Kidney glomerular epithelial cell (primary cell): ENCODE results near the gene GAS7.
"Not testable (repeated sequence)": the region's sequence is repeated elsewhere in the genome, so short reads cannot be mapped to it uniquely, and the experiment has no call there.

Experiments used
- DNase-seq: peaks from one replicate; lab custom pipeline; 2025; lab: John Stamatoyannopoulos, UW

GAS7 gene

GRCh38 chr17:10021272-10021984 lies 177.0 kb downstream of the GAS7 start:
- no peak for DNase-seq

DNA sequence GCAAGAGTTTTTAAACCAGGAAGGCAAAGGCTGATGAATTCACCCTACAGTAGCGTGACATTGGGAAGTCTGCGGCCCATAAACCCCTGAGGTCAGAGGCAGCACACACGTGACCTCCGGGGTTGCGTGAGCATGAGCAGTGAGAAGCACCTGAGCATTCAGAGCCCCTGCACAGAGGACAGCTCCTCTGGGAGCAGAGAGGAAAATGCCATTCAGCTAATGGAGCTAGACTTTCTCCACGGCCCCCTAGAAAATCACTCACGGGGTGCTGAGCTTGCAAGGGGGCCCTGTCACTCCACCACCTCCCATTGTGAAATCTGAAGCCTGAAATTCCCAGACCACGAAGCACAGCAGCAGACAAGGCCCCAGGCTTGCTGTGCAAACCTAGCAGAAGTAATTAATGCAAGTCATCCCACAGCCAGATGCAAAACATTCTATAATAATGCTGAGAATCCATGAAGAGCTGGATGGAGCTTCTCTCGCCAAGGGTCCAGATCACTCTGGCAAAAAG lies 178.4 kb downstream of the GAS7 start:
- no peak for DNase-seq

GRCh38 chr17:10018461-10018891 lies 179.9 kb downstream of the GAS7 start:
- DNase-seq = no peak

DNA sequence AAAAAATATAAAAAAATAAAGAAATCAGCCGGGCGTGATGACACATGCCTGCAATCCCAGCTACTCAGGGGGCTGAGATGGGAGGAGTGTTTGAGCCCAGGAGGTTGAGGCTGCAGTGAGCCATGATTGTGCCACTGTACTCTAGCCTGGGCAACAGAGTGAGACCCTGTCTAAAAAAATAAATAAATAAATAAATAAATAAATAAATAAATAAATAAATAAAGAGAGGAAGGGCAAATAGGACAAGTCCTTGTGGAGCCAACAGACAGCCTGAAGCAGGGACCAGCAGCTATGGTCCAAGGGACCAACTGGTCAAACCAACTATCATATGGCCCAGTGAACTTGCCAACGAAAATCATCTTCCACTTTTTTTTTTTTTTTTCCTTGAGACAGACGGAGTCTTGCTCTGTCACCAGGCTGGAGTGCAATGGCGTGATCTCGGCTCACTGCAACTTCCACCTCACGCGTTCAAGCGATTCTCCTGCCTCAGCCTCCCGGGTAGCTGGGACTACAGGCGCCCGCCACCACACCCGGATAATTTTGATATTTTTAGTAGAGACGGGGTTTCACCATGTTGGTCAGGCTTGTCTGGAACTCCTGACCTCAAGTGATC lies 181.3 kb downstream of the GAS7 start:
- not testable (repeated sequence) for DNase-seq

GRCh38 chr17:10013365-10014112 lies 184.9 kb downstream of the GAS7 start:
- no peak for DNase-seq

GRCh38 chr17:10010752-10011151 lies 187.7 kb downstream of the GAS7 start:
- no peak for DNase-seq

DNA sequence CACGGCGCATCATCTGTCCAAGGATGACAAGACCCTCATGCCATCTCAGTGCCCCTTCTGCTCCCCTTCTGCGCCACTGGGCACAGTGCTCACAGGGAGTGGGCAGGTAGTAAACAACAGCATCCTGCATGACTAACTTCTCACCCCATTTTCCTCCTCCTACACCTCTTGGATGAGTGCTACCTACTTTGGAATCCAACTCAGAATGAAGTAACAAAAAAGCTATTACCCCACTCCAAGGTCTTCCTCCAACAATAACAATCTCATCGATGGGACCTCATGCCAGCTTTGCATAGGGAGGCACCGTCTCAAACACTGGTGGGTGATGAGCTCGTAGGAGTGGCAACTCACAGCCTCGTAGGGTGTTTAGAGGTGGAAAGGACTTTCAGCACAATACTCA lies 194.7 kb downstream of the GAS7 start:
- no peak for DNase-seq

GRCh38 chr17:10002567-10003360 lies 195.6 kb downstream of the GAS7 start:
- not testable (repeated sequence) for DNase-seq

- no peak for DNase-seq
Observed at GRCh38 chr17:10001306-10001873, 197.0 kb downstream of the GAS7 start.

DNA sequence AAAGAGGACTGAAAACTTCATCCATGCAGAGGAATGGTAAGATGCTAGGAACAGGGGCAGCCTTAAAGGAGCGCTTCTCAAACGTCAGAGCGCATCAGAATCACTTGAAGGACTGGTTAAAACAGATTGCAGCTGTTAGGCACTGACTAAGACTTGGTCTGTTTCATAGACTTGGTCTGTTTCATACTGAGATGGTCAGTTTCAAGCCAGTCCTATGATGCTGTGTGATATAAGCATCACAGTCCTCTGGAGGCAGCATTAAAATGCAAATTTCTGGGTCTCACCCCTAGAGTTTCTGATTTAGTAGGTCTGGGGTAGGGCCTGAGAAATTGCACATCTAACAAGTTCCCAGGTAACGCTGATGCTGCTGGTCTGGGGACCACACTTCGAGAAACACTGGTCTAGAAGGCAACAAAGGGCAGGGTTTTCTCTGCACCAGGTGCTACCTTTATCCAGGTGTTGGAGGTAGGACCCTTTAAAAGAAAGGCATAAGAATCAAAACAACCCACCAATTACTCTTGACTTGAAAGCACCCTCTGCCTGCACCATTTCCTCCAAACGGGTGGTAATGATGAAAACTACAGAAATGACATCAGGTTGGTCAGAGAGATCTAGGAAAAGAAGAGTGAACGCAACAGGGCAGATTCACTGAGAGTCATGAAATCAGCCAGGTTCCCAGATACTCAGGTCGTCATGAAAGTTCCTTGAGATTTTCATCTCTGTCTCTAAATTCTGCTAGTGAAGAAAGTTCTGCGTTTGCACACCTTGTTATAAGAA lies 198.3 kb downstream of the GAS7 start:
- no peak for DNase-seq

- DNase-seq = no peak
Observed at GRCh38 chr17:9998060-9998459, 200.3 kb downstream of the GAS7 start.

GRCh38 chr17:9994761-9995160 lies 203.6 kb downstream of the GAS7 start:
- no peak for DNase-seq

GRCh38 chr17:9991796-9992195 lies 206.6 kb downstream of the GAS7 start:
- no peak for DNase-seq

DNA sequence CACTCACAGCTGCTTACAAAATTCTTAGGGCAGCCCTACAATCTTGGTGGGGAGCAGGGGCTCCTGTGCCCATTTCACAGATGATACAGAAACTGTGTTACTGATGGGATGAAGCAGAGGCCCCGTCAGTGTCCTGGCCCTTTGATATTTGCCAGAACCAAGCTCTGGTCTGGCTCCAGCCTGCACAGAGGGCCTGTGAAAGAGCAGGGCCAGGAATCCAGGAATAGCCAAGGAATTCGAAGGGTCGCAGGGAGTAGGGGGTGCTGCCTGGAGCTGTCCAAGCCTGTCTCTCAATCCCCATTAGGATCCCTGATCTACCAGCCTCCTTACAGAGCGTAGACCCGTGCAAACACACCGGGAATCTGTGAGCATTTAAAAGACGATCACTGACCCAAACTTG lies 207.1 kb downstream of the GAS7 start:
- no peak for DNase-seq

- DNase-seq = no peak
Observed at GRCh38 chr17:9987779-9988585, 210.4 kb downstream of the GAS7 start.

DNA sequence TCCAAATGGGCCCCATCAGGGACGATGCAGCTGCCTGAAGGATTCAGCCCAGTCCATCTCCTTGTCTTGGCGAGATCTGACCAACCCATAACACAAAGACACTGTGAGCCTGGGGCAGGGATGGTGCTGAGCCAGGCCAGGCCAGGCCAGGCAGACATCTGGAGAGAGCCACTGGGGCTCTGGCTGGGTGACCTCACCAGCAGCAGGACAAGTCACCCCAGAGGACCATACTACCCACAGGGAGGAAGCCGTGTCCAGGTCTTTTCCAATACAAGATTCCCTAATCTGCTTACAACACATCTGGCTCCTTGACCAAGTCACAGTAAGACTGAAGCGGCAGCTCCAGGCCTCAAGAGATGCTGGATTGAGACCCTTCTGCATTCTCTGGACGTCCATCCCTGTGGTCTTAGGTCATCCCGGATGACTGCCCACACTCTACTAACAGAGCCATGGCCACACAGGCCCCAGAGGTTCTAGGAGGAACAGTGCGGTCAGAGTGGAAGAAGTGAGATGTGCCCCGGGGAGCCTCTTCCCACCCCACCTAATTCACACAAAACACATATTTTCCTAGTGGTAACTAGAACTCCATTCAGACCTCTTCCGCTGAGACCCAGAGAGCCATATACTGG lies 211.5 kb downstream of the GAS7 start:
- DNase-seq = no peak

DNA sequence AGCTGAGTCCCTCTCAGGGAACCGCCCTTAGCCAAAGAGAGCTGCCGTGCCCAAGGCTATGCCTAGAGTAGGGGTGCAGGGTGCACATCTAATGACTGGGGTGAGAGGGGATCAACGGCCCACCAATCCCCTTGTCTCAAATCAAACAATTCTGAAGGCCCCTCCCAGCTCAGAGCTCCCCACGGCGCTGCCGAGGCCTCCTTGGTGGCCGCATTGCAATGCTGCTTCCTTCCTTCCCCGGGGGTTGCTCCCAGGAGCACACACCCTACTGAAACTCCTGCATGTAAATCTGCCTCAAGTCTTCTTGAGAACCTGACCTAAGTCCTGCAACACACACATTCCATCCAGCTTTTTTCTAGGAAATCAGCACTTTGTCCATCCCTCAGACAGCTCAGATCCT lies 212.8 kb downstream of the GAS7 start:
- no peak for DNase-seq

DNA sequence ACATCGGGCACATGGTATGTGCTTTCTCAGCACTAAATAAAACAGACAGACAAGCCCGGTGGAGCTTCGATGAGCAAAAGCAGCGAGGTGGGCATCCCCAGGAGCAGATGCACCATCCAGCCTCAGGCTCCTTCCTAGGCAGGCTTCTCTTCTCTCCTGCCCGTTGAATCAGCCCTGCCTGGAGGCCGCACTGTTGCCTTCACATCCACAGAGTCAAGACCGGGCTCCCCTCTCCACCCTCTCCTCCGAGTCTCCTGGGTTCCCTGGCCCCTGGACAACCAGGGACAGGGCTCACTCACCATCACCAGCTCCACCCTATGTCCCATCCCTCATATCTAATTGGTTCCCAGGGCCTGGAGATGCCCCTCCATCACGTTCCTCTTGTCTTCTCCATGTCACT lies 213.6 kb downstream of the GAS7 start:
- DNase-seq = no peak

GRCh38 chr17:9982159-9982558 lies 216.2 kb downstream of the GAS7 start:
- no peak for DNase-seq
